AG09309 (cell line): ENCODE measurements around the gene COG3.

Source experiments
- DNase-seq: peaks from one replicate; pipeline ENCODE4 v3.0.0-alpha.2; 2010; ENCODE audit warnings: low read depth
- H3K4me3 ChIP-seq: 2 replicates; pipeline ENCODE4 v1.5.1; 2011; ENCODE audit warnings: mild to moderate bottlenecking, low read depth, low read length, moderate library complexity; ENCODE audit not compliant: control insufficient read depth
- CTCF ChIP-seq: IDR thresholded peaks from 2 replicates; pipeline ENCODE4 v1.5.1; 2011; ENCODE audit warnings: mild to moderate bottlenecking, low read depth, low read length, inconsistent platforms; ENCODE audit not compliant: insufficient read depth, control insufficient read depth; ENCODE audit errors: missing control alignments

COG3 gene

GRCh38 chr13:45527699-45528462, 63.1 kb downstream of the COG3 start:
- no peak for TF ChIP-seq CTCF
- no peak for DNase-seq
- H3K4me3 ChIP-seq, result no peak overlapping the region

- no peak overlapping the region for H3K4me3 ChIP-seq
- no peak for TF ChIP-seq CTCF
- DNase-seq, result no peak
These were observed 65.0 kb downstream of the COG3 start for GRCh38 chr13:45529758-45530157.

GRCh38 chr13:45534604-45535003, 69.9 kb downstream of the COG3 start:
- no peak for TF ChIP-seq CTCF
- H3K4me3 ChIP-seq, result no peak overlapping the region
- no peak for DNase-seq

- H3K4me3 ChIP-seq, result no peak overlapping the region
- TF ChIP-seq CTCF, result no peak
- no peak for DNase-seq
These were observed 71.5 kb downstream of the COG3 start for GRCh38 chr13:45536224-45536623.

GRCh38 chr13:45537516-45537915, 72.8 kb downstream of the COG3 start:
- DNase-seq, result no peak
- no peak overlapping the region for H3K4me3 ChIP-seq
- no peak for TF ChIP-seq CTCF

GRCh38 chr13:45538382-45538781, 73.6 kb downstream of the COG3 start:
- no peak for DNase-seq
- no peak overlapping the region for H3K4me3 ChIP-seq
- TF ChIP-seq CTCF, result no peak

- no peak for DNase-seq
- no peak for TF ChIP-seq CTCF
- H3K4me3 ChIP-seq, result no peak overlapping the region
These were observed 75.5 kb downstream of the COG3 start for GRCh38 chr13:45540195-45540594.
